BE2C (cell line): ENCODE results near the gene SEBOX.

Source experiments
- DNase-seq: peaks from one replicate; pipeline ENCODE4 v3.0.0-alpha.2; 2020
- H3K27me3 ChIP-seq: fragments of 250-450 bp; sonication (Bioruptor Pico); 2 replicates; pipeline ENCODE4 v1.5.1; 2020; ENCODE audit warnings: mild to moderate bottlenecking
- H3K36me3 ChIP-seq: fragments of 250-450 bp; sonication (Bioruptor Pico); 2 replicates; pipeline ENCODE4 v1.5.1; 2020; ENCODE audit warnings: mild to moderate bottlenecking
- H3K4me1 ChIP-seq: fragments of 250-450 bp; sonication (Bioruptor Pico); 2 replicates; pipeline ENCODE4 v1.5.1; 2020
- H3K4me3 ChIP-seq: 2 replicates; pipeline ENCODE4 v1.5.1; 2011; ENCODE audit warnings: low read depth, low read length
- H3K9me3 ChIP-seq: fragments of 250-450 bp; sonication (Bioruptor Pico); 2 replicates; pipeline ENCODE4 v1.5.1; 2020
- TF ChIP-seq, protein P1 (sequence below): IDR thresholded peaks from 2 replicates; pipeline ENCODE4 v1.5.1; 2012; ENCODE audit warnings: mild to moderate bottlenecking, low read depth, low read length

The SEBOX gene

DNA sequence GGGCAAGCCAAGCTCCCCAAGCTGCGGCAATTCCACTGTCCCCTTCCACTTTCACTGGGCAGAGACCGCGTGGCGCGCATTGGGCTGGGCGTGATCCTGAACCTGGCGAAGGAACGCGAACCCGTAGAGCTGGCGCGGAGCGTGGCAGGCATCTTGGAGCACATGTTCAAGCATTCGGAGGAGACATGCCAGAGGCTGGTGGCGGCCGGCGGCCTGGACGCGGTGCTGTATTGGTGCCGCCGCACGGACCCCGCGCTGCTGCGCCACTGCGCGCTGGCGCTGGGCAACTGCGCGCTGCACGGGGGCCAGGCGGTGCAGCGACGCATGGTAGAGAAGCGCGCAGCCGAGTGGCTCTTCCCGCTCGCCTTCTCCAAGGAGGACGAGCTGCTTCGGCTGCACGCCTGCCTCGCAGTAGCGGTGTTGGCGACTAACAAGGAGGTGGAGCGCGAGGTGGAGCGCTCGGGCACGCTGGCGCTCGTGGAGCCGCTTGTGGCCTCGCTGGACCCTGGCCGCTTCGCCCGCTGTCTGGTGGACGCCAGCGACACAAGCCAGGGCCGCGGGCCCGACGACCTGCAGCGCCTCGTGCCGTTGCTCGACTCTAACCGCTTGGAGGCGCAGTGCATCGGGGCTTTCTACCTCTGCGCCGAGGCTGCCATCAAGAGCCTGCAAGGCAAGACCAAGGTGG lies 16.3 kb upstream of the SEBOX start:
- TF ChIP-seq, protein P1, sequence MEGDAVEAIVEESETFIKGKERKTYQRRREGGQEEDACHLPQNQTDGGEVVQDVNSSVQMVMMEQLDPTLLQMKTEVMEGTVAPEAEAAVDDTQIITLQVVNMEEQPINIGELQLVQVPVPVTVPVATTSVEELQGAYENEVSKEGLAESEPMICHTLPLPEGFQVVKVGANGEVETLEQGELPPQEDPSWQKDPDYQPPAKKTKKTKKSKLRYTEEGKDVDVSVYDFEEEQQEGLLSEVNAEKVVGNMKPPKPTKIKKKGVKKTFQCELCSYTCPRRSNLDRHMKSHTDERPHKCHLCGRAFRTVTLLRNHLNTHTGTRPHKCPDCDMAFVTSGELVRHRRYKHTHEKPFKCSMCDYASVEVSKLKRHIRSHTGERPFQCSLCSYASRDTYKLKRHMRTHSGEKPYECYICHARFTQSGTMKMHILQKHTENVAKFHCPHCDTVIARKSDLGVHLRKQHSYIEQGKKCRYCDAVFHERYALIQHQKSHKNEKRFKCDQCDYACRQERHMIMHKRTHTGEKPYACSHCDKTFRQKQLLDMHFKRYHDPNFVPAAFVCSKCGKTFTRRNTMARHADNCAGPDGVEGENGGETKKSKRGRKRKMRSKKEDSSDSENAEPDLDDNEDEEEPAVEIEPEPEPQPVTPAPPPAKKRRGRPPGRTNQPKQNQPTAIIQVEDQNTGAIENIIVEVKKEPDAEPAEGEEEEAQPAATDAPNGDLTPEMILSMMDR = no peak
- no peak overlapping the region for H3K4me3 ChIP-seq
- peaks cover 3% of the 10 kb centered on the region for H3K4me1 ChIP-seq
- H3K27me3 ChIP-seq = no peaks in the 10 kb centered on the region
- DNase-seq = no peak
- H3K36me3 ChIP-seq = peaks cover 5% of the 10 kb centered on the region; the same call in 1 of the 2 replicates
- no peaks in the 10 kb centered on the region for H3K9me3 ChIP-seq

DNA sequence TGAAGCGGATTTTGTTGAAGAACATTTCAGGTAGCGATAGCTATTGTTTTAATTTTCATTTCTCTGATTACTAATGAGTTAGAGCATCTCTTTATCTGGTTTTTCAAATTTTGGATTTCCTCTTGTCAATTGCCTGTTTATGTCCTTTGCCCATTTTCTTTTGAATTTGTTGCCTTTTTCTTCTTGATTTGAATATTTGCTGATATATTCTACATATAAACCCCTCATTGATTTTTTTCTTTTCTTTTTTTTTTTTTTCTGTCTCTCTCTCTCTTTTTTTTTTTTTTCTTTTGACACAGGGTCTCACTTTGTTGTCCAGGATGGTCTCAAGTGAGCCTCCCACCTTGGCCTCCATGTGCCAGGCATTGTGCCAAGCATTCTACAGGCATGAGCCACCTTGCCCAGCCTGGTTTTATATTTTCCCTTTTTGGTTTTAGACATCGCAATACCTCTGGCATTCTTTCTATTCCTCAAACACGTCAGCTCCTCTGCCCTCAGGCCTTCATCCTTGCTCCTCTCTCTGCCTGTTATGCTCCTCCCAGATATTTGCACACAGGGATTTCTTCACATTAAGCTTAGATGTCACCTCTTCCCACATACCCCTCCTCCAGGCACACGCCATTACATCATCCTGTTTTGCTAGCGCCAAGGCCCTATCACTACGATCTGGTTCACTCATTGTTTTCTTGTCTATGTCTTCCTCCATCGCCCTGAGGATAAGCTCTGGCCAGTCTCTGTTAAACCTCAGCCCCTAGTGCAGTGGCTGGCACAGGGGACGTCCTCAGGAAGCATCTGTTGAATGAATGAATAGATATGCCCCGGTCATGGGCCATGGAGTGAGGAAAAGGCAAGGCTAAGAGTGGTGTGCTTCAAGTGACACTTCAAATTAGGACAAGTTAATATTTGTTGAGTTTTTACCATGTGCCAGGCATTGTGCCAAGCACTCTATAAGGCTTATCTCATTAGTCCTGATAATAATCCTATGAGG lies 15.1 kb upstream of the SEBOX start:
- no peaks in the 10 kb centered on the region for H3K9me3 ChIP-seq
- peak; percentile 48 for DNase-seq
- peaks cover 3% of the 10 kb centered on the region for H3K4me1 ChIP-seq
- H3K4me3 ChIP-seq = no peak overlapping the region
- TF ChIP-seq, protein P1 = no peak
- H3K36me3 ChIP-seq = peaks cover 5% of the 10 kb centered on the region; the same call in 1 of the 2 replicates
- no peaks in the 10 kb centered on the region for H3K27me3 ChIP-seq

GRCh38 chr17:28372945-28373274 lies 7.9 kb upstream of the SEBOX start:
- TF ChIP-seq, protein P1 = no peak
- no peaks in the 10 kb centered on the region for H3K9me3 ChIP-seq
- H3K36me3 ChIP-seq = no peaks in the 10 kb centered on the region
- H3K4me1 ChIP-seq = peaks cover 5% of the 10 kb centered on the region; the same call in 1 of the 2 replicates
- H3K27me3 ChIP-seq = no peaks in the 10 kb centered on the region
- no peak for DNase-seq
- H3K4me3 ChIP-seq = peak overlapping the region; percentile 77

DNA sequence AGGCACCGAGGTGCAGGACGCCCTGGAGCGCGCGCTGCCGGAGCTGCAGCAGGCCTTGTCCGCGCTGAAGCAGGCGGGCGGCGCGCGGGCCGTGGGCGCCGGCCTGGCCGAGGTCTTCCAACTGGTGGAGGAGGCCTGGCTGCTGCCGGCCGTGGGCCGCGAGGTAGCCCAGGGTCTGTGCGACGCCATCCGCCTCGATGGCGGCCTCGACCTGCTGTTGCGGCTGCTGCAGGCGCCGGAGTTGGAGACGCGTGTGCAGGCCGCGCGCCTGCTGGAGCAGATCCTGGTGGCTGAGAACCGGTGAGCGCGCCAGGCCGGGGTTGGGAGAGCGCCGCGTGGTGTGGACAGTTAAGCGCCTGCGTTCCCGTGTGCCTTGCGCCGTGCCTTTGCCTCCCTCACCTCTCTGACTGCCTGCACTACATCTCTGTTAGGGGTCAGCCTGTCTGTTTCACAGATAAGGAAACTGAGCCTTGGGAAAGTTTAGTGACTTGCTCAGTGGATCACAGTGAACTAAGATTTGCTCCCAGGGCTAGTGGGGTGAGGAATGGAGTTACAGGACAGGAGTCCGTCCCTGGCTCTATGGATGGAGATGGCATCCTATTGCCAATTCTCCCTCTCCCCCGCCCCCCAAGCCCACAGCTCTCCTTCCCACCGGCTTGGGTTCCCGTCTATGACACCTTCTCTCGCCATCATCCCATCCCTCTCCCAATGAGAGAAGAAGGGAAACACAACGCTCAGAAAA lies 7.4 kb upstream of the SEBOX start:
- peak overlapping the region; percentile 77 for H3K4me3 ChIP-seq

DNA sequence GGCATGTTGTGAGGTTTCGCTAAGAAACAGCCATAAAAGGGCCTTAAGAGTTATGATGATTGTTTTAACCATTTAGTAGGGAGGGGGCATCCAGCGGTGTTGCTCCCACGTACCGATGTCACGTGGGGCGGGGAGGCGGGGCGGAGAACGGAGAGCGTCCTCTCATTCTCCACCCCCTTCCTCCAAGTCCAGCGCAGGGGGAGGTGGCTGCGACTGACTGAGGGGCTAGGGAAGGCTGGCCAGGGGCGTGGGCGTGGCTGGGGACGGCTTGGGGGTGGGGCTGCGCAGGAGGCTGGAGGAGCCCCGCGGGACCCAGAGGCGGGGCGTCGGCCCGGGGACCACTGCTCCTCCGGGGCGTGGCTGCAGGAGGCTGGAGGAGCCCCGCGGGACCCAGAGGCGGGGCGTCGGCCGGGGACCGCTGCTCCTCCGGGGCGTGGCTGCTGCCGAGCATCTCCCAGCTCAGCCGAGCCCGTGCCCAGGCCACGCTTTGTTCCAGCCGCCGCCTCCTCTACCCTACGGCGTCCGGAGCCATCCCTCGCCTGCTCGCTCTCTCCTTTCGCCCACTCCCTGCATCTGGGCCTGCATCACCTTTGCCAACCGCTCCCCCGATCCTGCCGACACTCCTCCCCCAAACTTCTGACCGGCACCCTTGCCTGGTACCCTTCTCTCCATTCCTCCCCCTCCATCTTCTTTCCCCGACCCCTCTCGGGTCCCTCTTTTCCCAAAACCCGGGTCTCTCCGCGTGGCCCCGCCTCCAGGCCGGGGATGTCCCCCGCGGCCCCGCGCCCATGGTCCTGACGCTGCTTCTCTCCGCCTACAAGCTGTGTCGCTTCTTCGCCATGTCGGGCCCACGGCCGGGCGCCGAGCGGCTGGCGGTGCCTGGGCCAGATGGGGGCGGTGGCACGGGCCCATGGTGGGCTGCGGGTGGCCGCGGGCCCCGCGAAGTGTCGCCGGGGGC lies 6.5 kb upstream of the SEBOX start, which contains the start of gene SARM1:
SARM1 (plus strand) TSS at position 450 of the 958 bp plus-strand sequence; CDS start at position 789, 339 bp downstream.
- peaks cover 5% of the 10 kb centered on the region; the same call in 1 of the 2 replicates for H3K4me1 ChIP-seq
- H3K27me3 ChIP-seq = no peaks in the 10 kb centered on the region
- DNase-seq = peak; percentile 95
- no peaks in the 10 kb centered on the region for H3K9me3 ChIP-seq
- TF ChIP-seq, protein P1 = no peak
- H3K4me3 ChIP-seq = peak within 1 kb of the TSS; percentile 77
- H3K36me3 ChIP-seq = no peaks in the 10 kb centered on the region

More for the DNA sequence above, 7.4 kb upstream of the SEBOX start:
- Histone ChIP-seq H3K9me3 (no peaks in the 10 kb centered on the region), H3K36me3 (no peaks in the 10 kb centered on the region), H3K4me1 (peaks cover 5% of the 10 kb centered on the region; the same call in 1 of the 2 replicates), H3K27me3 (no peaks in the 10 kb centered on the region)
- TF ChIP-seq, protein P1 = no peak
- peak; percentile 30 for DNase-seq
